Lower leg skin (tissue), 3 donors: ENCODE measurements around the gene OSBPL2.

Experiments
- POLR2A ChIP-seq, 2 donors: fragments of 450-650 bp; IDR thresholded peaks; one replicate each; pipeline ENCODE4 v1.6.1; 2016 to 2017; ENCODE audit warnings: antibody characterized with exemption in 2 of 2, mild to moderate bottlenecking in 1 of 2, moderate library complexity in 1 of 2
- TF ChIP-seq, protein P1 (sequence below), 3 donors: fragments of 450-650 bp; IDR thresholded peaks; one replicate each; pipeline ENCODE4 v1.5.1; 2016; ENCODE audit warnings: antibody characterized with exemption in 3 of 3, mild to moderate bottlenecking in 3 of 3, moderate library complexity in 2 of 3

DNA sequence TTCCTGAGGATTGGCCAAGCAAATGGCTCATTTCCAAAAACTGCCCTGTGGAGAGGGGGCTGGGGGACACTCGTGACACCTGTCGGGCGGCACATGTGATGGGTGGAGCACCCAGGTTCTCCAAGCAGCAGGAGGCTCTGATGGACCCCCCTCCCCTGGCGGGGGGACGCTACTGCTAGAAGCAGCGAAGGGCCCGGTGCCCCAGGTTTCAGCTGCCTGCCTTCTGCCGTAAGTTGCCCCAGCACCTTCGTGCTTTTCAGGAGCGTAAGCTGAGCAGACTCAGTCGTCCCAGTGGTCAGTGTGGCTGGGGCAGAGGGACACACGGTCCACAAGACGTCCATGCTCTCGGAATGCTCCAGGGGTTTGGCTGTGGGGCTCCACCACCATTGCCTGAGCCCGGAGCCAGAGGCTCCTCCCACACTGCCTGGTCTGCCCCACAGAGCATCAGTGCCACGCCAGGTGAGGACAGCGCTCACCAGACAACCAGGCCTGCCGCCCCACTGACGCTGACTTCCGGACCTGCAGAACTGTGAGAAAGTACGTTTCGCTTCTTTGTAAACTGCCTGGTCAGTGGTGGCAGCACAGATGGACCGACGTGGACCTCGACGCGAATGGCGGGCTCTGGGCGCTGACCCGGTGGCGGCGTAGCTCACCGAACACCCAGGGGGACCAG lies 60.4 kb downstream of the OSBPL2 start:
- TF ChIP-seq, protein P1, sequence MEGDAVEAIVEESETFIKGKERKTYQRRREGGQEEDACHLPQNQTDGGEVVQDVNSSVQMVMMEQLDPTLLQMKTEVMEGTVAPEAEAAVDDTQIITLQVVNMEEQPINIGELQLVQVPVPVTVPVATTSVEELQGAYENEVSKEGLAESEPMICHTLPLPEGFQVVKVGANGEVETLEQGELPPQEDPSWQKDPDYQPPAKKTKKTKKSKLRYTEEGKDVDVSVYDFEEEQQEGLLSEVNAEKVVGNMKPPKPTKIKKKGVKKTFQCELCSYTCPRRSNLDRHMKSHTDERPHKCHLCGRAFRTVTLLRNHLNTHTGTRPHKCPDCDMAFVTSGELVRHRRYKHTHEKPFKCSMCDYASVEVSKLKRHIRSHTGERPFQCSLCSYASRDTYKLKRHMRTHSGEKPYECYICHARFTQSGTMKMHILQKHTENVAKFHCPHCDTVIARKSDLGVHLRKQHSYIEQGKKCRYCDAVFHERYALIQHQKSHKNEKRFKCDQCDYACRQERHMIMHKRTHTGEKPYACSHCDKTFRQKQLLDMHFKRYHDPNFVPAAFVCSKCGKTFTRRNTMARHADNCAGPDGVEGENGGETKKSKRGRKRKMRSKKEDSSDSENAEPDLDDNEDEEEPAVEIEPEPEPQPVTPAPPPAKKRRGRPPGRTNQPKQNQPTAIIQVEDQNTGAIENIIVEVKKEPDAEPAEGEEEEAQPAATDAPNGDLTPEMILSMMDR (IDR thresholded peaks at IDR 0.05): no peak
- no peak for TF ChIP-seq POLR2A (IDR thresholded peaks at IDR 0.05)
